IMR-90 (cell line): ENCODE results near the gene RAB6A. TPM values are rescaled to one million over a fixed set of nuclear protein-coding genes. Genes with fewer than 3 reads are reported as not detected.

Experiments used
- ATAC-seq: fragments of 200-7000 bp; cut with Tn5 transposase; 2 replicates; pipeline ENCODE4 v1.9.1; 2020; ENCODE audit warnings: low read depth, mild to moderate bottlenecking, moderate library complexity
- BruUV-seq: library from RNA; stranded (reverse); fragments of 400-500 nt; replicated peaks from 2 replicates; lab custom pipeline; 2021; lab: Mats Ljungman, UMichigan
- CTCF ChIA-PET: fragments of 300-600 bp; formaldehyde crosslinking; extraction: SDS; loops from one replicate; lab custom pipeline; 2021; ENCODE audit warnings: antibody characterized with exemption; lab: Yijun Ruan, JAX
- POLR2A ChIA-PET: fragments of 300-600 bp; sonication (Branson Sonifier 250); formaldehyde crosslinking; loops from one replicate; lab custom pipeline; 2022; ENCODE audit warnings: antibody characterized with exemption; ENCODE audit not compliant: unreplicated experiment; lab: Charles Lee
- DNase-seq: peaks from one replicate; pipeline ENCODE4 v3.0.0; 2013
- H2AFZ ChIP-seq: replicated peaks from 2 replicates; pipeline ENCODE3; 2013; ENCODE audit warnings: low read length, mild to moderate bottlenecking; ENCODE audit not compliant: poor library complexity
- H2AK5ac ChIP-seq: 2 replicates; pipeline ENCODE4 v1.6.1; 2013; ENCODE audit warnings: low read depth, low read length, inconsistent platforms
- H2AK9ac ChIP-seq: replicated peaks from 2 replicates; pipeline ENCODE3; 2013; ENCODE audit warnings: mild to moderate bottlenecking, low read depth, low read length, moderate library complexity; ENCODE audit not compliant: poor library complexity
- H2BK120ac ChIP-seq: 2 replicates; pipeline ENCODE4 v1.6.1; 2013; ENCODE audit warnings: low read depth, low read length, inconsistent platforms
- H2BK15ac ChIP-seq: 3 replicates; pipeline ENCODE4 v1.6.1; 2013; ENCODE audit warnings: low read depth, low read length, inconsistent platforms
- H2BK20ac ChIP-seq: 2 replicates; pipeline ENCODE4 v1.6.1; 2013; ENCODE audit warnings: low read depth, mild to moderate bottlenecking, inconsistent platforms, low read length, moderate library complexity
- H2BK5ac ChIP-seq: 2 replicates; pipeline ENCODE4 v1.6.1; 2013; ENCODE audit warnings: mild to moderate bottlenecking, low read depth, low read length, inconsistent platforms; ENCODE audit not compliant: poor library complexity, severe bottlenecking
- H3K14ac ChIP-seq: replicated peaks from 2 replicates; pipeline ENCODE4 v1.6.1; 2013; ENCODE audit warnings: low read depth, low read length, inconsistent platforms
- H3K18ac ChIP-seq: 2 replicates; pipeline ENCODE4 v1.6.1; 2013; ENCODE audit warnings: low read depth, low read length, control low read depth
- H3K23ac ChIP-seq: 2 replicates; pipeline ENCODE4 v1.6.1; 2013; ENCODE audit warnings: low read depth, low read length, inconsistent platforms
- H3K27ac ChIP-seq: 2 replicates; pipeline ENCODE4 v1.5.1; 2013; ENCODE audit warnings: mild to moderate bottlenecking, control low read depth, low read length; ENCODE audit not compliant: insufficient read depth
- H3K27me3 ChIP-seq: 2 replicates; pipeline ENCODE4 v1.6.1; 2013; ENCODE audit warnings: low read length; ENCODE audit not compliant: control insufficient read depth, insufficient read depth
- H3K36me3 ChIP-seq: 2 replicates; pipeline ENCODE4 v1.6.1; 2013; ENCODE audit warnings: low read length, mixed read lengths; ENCODE audit not compliant: control insufficient read depth, insufficient read depth
- H3K4ac ChIP-seq: 2 replicates; pipeline ENCODE4 v1.6.1; 2013; ENCODE audit warnings: low read depth, low read length, inconsistent platforms
- H3K4me1 ChIP-seq: 2 replicates; pipeline ENCODE4 v1.6.1; 2013; ENCODE audit warnings: low read length, mixed read lengths; ENCODE audit not compliant: control insufficient read depth, insufficient read depth
- H3K4me2 ChIP-seq: 2 replicates; pipeline ENCODE4 v1.6.1; 2013; ENCODE audit warnings: low read depth, mild to moderate bottlenecking, control low read depth, low read length, moderate library complexity
- H3K4me3 ChIP-seq: 2 replicates; pipeline ENCODE4 v1.5.1; 2013; ENCODE audit warnings: low read depth, mild to moderate bottlenecking, control low read depth, low read length, moderate library complexity; ENCODE audit not compliant: insufficient read depth
- H3K56ac ChIP-seq: 2 replicates; pipeline ENCODE4 v1.6.1; 2013; ENCODE audit warnings: low read length, inconsistent platforms; ENCODE audit not compliant: insufficient read depth; ENCODE audit errors: extremely low read depth
- H3K79me1 ChIP-seq, 2 experiments: 2 replicates each; pipeline ENCODE4 v1.6.1; 2013; ENCODE audit warnings: low read length in 2 of 2, inconsistent platforms in 1 of 2, low read depth in 1 of 2
- H3K9ac ChIP-seq: 2 replicates; pipeline ENCODE4 v1.6.1; 2013; ENCODE audit warnings: low read depth, low read length, control low read depth
- H3K9me1 ChIP-seq: 2 replicates; pipeline ENCODE4 v1.6.1; 2013; ENCODE audit warnings: low read length, inconsistent platforms; ENCODE audit not compliant: insufficient read depth
- H3K9me3 ChIP-seq: 2 replicates; pipeline ENCODE4 v1.6.1; 2013; ENCODE audit warnings: low read length; ENCODE audit not compliant: control insufficient read depth, insufficient read depth
- H4K20me1 ChIP-seq: 2 replicates; pipeline ENCODE4 v1.6.1; 2013; ENCODE audit warnings: low read length, inconsistent platforms; ENCODE audit not compliant: insufficient read depth
- H4K5ac ChIP-seq: 2 replicates; pipeline ENCODE4 v1.6.1; 2013; ENCODE audit warnings: mild to moderate bottlenecking, low read depth, low read length, control low read depth
- H4K8ac ChIP-seq, 2 experiments: 2 replicates each; pipeline ENCODE4 v1.6.1; 2013; ENCODE audit warnings: low read depth in 2 of 2, low read length in 2 of 2, control low read depth in 1 of 2, inconsistent platforms in 1 of 2
- H4K91ac ChIP-seq: 2 replicates; pipeline ENCODE4 v1.6.1; 2013; ENCODE audit warnings: low read depth, low read length, inconsistent platforms; ENCODE audit not compliant: insufficient read depth
- CEBPB ChIP-seq: IDR thresholded peaks from 2 replicates; pipeline ENCODE4 v1.6.1; 2012; ENCODE audit warnings: low read depth, low read length, improper control_type of control experiment
- ELK1 ChIP-seq: fragments of 150-350 bp; IDR thresholded peaks from 2 replicates; pipeline ENCODE4 v1.6.1; 2016; ENCODE audit warnings: low read depth, mild to moderate bottlenecking, low read length, moderate library complexity, borderline replicate concordance
- MAFK ChIP-seq: IDR thresholded peaks from 2 replicates; pipeline ENCODE4 v1.6.1; 2012; ENCODE audit warnings: low read depth, low read length, improper control_type of control experiment
- MAZ ChIP-seq: IDR thresholded peaks from 2 replicates; pipeline ENCODE4 v1.6.1; 2012; ENCODE audit warnings: low read depth, mild to moderate bottlenecking, low read length, improper control_type of control experiment, moderate library complexity, borderline replicate concordance
- RAD21 ChIP-seq: IDR thresholded peaks from 2 replicates; pipeline ENCODE4 v1.6.1; 2012; ENCODE audit warnings: low read length, improper control_type of control experiment
- WGBS, 2 experiments: methylation state at CpG; one replicate each; pipeline versions ENCODE4 v1.1.5 to v1.1.7; 2013; ENCODE audit warnings: missing lambda C conversion rate in 2 of 2; ENCODE audit not compliant: insufficient read length in 1 of 2; ENCODE audit errors: extremely low coverage in 2 of 2; 5-methylcytosine and 5-hydroxymethylcytosine counted together
- dilution Hi-C: fragments of 300-500 bp; cut with HindIII; formaldehyde crosslinking; loops from one replicate; pipeline ENCODE4 v1.14.3; 2018; ENCODE audit warnings: low sequenced_read_pairs; ENCODE audit not compliant: unreplicated experiment
- in situ Hi-C: fragments of 300-500 bp; cut with MboI; formaldehyde crosslinking; loops from 3 replicates; pipeline ENCODE4 v1.14.3; 2019; ENCODE audit warnings: low sequenced_read_pairs, inconsistent platforms, mixed read lengths
- intact Hi-C: fragments of 100-400 bp; cut with micrococcal nuclease; formaldehyde crosslinking; loops from 2 replicates; pipeline ENCODE4 v1.10.0; 2022
- polyA plus RNA-seq, 3 experiments: library from polyadenylated mRNA; depleted of rRNA; stranded (reverse); fragments of >200 nt; gene quantifications; 2 replicates each; pipeline ENCODE4 v1.2.3, GENCODE V29; 2012; ENCODE audit warnings: low replicate concordance in 1 of 3
- total RNA-seq: library from RNA; depleted of rRNA; stranded (reverse); fragments of >200 nt; gene quantifications from 2 replicates; pipeline ENCODE4 v1.2.3, GENCODE V29; 2012

RAB6A gene
- total and polyA plus RNA-seq, 2 of the 4 experiments (the other 2 are of a cell fraction), result 65.5 to 81.0 TPM

GRCh38 chr11:73757598-73757997, 3.3 kb downstream of the RAB6A start:
- H3K27ac ChIP-seq, result no peak overlapping the region
- no peak overlapping the region for H2BK20ac ChIP-seq
- no peak overlapping the region for H2AFZ ChIP-seq
- no TSS peak for BruUV-seq
- peaks cover 4% of the 10 kb centered on the region for H3K36me3 ChIP-seq
- ChIA-PET CTCF (no interaction called here), POLR2A (no interaction called here)
- no peaks in the 10 kb centered on the region for H3K9me3 ChIP-seq
- DNase-seq (no peak), ATAC-seq (no peak)
- peaks cover 67% of the 10 kb centered on the region for H4K20me1 ChIP-seq
- no peak overlapping the region for H3K56ac ChIP-seq
- no peak overlapping the region for H4K5ac ChIP-seq
- peaks cover 13% of the 10 kb centered on the region for H3K9me1 ChIP-seq
- no peak overlapping the region for H3K4me3 ChIP-seq
- peaks cover 0 to 52% of the 10 kb centered on the region in 2 experiments; a peak in 2 of 4 replicates for H3K79me1 ChIP-seq
- 0 out of 2 replicates have a peak overlapping the region, but pooled peaks have one; percentile 3 for H3K14ac ChIP-seq
- H2BK5ac ChIP-seq, result no peak overlapping the region
- no peaks in the 10 kb centered on the region for H3K4me1 ChIP-seq
- H2AK9ac ChIP-seq, result no peak overlapping the region
- H2AK5ac ChIP-seq, result no peak overlapping the region
- in situ Hi-C loops (no loop called here), intact Hi-C loops (no loop called here), dilution Hi-C loops (no loop called here)
- WGBS, 2 experiments, result no CpG with 5 or more reads among the region's 5 CpGs
- H3K9ac ChIP-seq, result no peak overlapping the region
- H2BK120ac ChIP-seq, result no peak overlapping the region
- H3K27me3 ChIP-seq, result no peaks in the 10 kb centered on the region
- H4K91ac ChIP-seq, result no peak overlapping the region
- no peak overlapping the region for H2BK15ac ChIP-seq
- H3K4ac ChIP-seq, result no peak overlapping the region
- no peak overlapping the region for H3K23ac ChIP-seq
- TF ChIP-seq CEBPB, result peak; percentile 90
- TF ChIP-seq MAZ, result no peak
- no peak for TF ChIP-seq RAD21
- TF ChIP-seq ELK1, result no peak
- TF ChIP-seq MAFK, result no peak
- no peak overlapping the region for H4K8ac ChIP-seq
- no peak overlapping the region for H3K18ac ChIP-seq
- peak overlapping the region; percentile 22; the same call in 1 of the 2 replicates for H3K4me2 ChIP-seq
